K562 (cell line): ENCODE measurements around the gene COX5A. TPM values are rescaled to one million over a fixed set of nuclear protein-coding genes. Genes with fewer than 3 reads are reported as not detected.
A peak's percentile ranks its signal among the peaks of the same experiment; 100 is the strongest.

Source experiments
- ARHGAP35 ChIP-seq: fragments of 450-650 bp; IDR thresholded peaks from 2 replicates; pipeline ENCODE4 v1.6.1; 2018; ENCODE audit not compliant: partially characterized antibody
- BRD4 ChIP-seq: fragments of 200-600 bp; sonication (generic); IDR thresholded peaks from 2 replicates; pipeline ENCODE4 v1.6.1; 2017; ENCODE audit warnings: inconsistent platforms
- CEBPG ChIP-seq, 3 experiments: fragments of 200-800 bp in 1 of 3; sonication (Bioruptor generic) in 1 of 3; sonication (generic) in 1 of 3; formaldehyde crosslinking in 1 of 3; IDR thresholded peaks in 2 of 3; conservative IDR thresholded peaks in 1 of 3; 2 replicates each; pipeline versions ENCODE4 v1.6.1 to v1.8.0; 2016 to 2022; ENCODE audit warnings: missing compliant biosample characterization in 2 of 3, missing genetic modification characterization in 2 of 3, mild to moderate bottlenecking in 1 of 3, missing genetic modification reagents in 1 of 3
- CXXC5 ChIP-seq: fragments of 250-450 bp; sonication (Bioruptor Pico); IDR thresholded peaks from 2 replicates; pipeline ENCODE4 v1.8.0; 2022; ENCODE audit warnings: inconsistent platforms, mild to moderate bottlenecking, moderate library complexity
- DPF2 ChIP-seq: fragments of 450-650 bp; IDR thresholded peaks from 2 replicates; pipeline ENCODE4 v1.6.1; 2016
- GABPB2 ChIP-seq: fragments of 250-450 bp; sonication (Bioruptor Pico); conservative IDR thresholded peaks from 2 replicates; pipeline ENCODE4 v1.5.1; 2021; ENCODE audit warnings: mild to moderate bottlenecking
- GATAD2A ChIP-seq: fragments of 450-650 bp; IDR thresholded peaks from 2 replicates; pipeline ENCODE4 v1.6.1; 2017
- IFI16 ChIP-seq: fragments of 250-450 bp; sonication (Bioruptor Pico); IDR thresholded peaks from 2 replicates; pipeline ENCODE4 v2.1.2; 2022; ENCODE audit warnings: mild to moderate bottlenecking, inconsistent platforms
- MYC ChIP-seq, 2 experiments: fragments of 250-450 bp in 1 of 2; sonication (Bioruptor Pico) in 1 of 2; IDR thresholded peaks; 2 replicates each; pipeline versions ENCODE4 v1.5.1 to v1.6.1; 2012 to 2021; ENCODE audit warnings: low read depth in 2 of 2, borderline replicate concordance in 1 of 2, improper control_type of control experiment in 1 of 2, low read length in 1 of 2, mild to moderate bottlenecking in 1 of 2, moderate library complexity in 1 of 2
- NR1H2 ChIP-seq: sonication (generic); formaldehyde crosslinking; IDR thresholded peaks from 2 replicates; pipeline ENCODE4 v1.4.0; 2020; ENCODE audit warnings: mild to moderate bottlenecking, missing genetic modification reagents
- OTX1 ChIP-seq: fragments of 450-650 bp; formaldehyde crosslinking; IDR thresholded peaks from 2 replicates; pipeline ENCODE4 v1.4.0; 2022; ENCODE audit warnings: mild to moderate bottlenecking
- PPARD ChIP-seq: fragments of 250-450 bp; sonication (Bioruptor Pico); IDR thresholded peaks from 2 replicates; pipeline ENCODE4 v1.8.0; 2022; ENCODE audit warnings: inconsistent platforms, mild to moderate bottlenecking, moderate library complexity
- TAF9B ChIP-seq: fragments of 450-650 bp; IDR thresholded peaks from 2 replicates; pipeline ENCODE4 v1.6.1; 2018; ENCODE audit warnings: mild to moderate bottlenecking; ENCODE audit not compliant: partially characterized antibody
- TEAD4 ChIP-seq, 2 experiments: sonication (generic) in 1 of 2; formaldehyde crosslinking in 1 of 2; IDR thresholded peaks; 2 replicates each; pipeline versions ENCODE4 v1.6.1 to v1.8.0; 2012 to 2022; ENCODE audit warnings: borderline replicate concordance in 1 of 2, inconsistent platforms in 1 of 2, low read length in 1 of 2, mild to moderate bottlenecking in 1 of 2, missing genetic modification reagents in 1 of 2
- TRIM28 ChIP-seq: fragments of 450-650 bp; IDR thresholded peaks from 2 replicates; pipeline ENCODE4 v1.6.1; 2017
- ZNF121 ChIP-seq: sonication (generic); formaldehyde crosslinking; conservative IDR thresholded peaks from 2 replicates; pipeline ENCODE4 v1.8.0; 2022; ENCODE audit warnings: missing genetic modification reagents
- polyA plus RNA-seq, 8 experiments: library from polyadenylated mRNA; depleted of rRNA in 4 of 8; stranded (reverse) in 5 of 8; unstranded in 3 of 8; fragments of >200 nt; fragmentation: Nextera tagmentation in 2 of 8; fragmentation: Illumina TruSeq in 1 of 8; extraction: Ambion mirVana in 2 of 8; extraction: Trizol in 1 of 8; gene quantifications; 2 replicates each; pipeline versions ENCODE4 v1.2.1 to v1.2.3, GENCODE V29; 2011 to 2014; ENCODE audit warnings: inconsistent platforms in 1 of 8, missing spikeins in 1 of 8
- total RNA-seq, 7 experiments: library from RNA; depleted of rRNA in 6 of 7; stranded (reverse); fragments of >200 nt in 6 of 7; fragmentation: Illumina TruSeq in 2 of 7; extraction: Trizol in 2 of 7; gene quantifications; 2 replicates each; pipeline versions ENCODE4 v1.2.1 to v1.2.3, GENCODE V29; 2011 to 2021; ENCODE audit warnings: low replicate concordance in 1 of 7
- TF ChIP-seq, protein P1 (sequence below), 2 experiments: fragments of 200-800 bp in 1 of 2; sonication (Bioruptor generic) in 1 of 2; sonication (generic) in 1 of 2; formaldehyde crosslinking in 1 of 2; IDR thresholded peaks in 1 of 2; conservative IDR thresholded peaks in 1 of 2; 2 replicates each; pipeline versions ENCODE4 v1.5.0 to v1.6.1; 2016 to 2020; ENCODE audit warnings: missing compliant biosample characterization in 1 of 2, missing genetic modification characterization in 1 of 2, missing genetic modification reagents in 1 of 2
- TF ChIP-seq, protein P2 (sequence below): fragments of 250-450 bp; sonication (Bioruptor Pico); IDR thresholded peaks from 2 replicates; pipeline ENCODE4 v1.5.0; 2021; ENCODE audit warnings: mild to moderate bottlenecking, moderate library complexity
- TF ChIP-seq, protein P3 (sequence below), 2 experiments: fragments of 450-650 bp in 1 of 2; IDR thresholded peaks; 2 replicates each; pipeline ENCODE4 v1.6.1; 2011 to 2017; ENCODE audit warnings: low read depth in 2 of 2, antibody characterized with exemption in 1 of 2, borderline replicate concordance in 1 of 2, low read length in 1 of 2, mild to moderate bottlenecking in 1 of 2, mixed read lengths in 1 of 2; ENCODE audit not compliant: control insufficient read depth in 1 of 2

The COX5A gene
- total and polyA plus RNA-seq, 9 of the 15 experiments (the other 6 are each of a cell fraction or from before 2014, with no cell fraction given): 86.8 to 553 (median 371) TPM

DNA sequence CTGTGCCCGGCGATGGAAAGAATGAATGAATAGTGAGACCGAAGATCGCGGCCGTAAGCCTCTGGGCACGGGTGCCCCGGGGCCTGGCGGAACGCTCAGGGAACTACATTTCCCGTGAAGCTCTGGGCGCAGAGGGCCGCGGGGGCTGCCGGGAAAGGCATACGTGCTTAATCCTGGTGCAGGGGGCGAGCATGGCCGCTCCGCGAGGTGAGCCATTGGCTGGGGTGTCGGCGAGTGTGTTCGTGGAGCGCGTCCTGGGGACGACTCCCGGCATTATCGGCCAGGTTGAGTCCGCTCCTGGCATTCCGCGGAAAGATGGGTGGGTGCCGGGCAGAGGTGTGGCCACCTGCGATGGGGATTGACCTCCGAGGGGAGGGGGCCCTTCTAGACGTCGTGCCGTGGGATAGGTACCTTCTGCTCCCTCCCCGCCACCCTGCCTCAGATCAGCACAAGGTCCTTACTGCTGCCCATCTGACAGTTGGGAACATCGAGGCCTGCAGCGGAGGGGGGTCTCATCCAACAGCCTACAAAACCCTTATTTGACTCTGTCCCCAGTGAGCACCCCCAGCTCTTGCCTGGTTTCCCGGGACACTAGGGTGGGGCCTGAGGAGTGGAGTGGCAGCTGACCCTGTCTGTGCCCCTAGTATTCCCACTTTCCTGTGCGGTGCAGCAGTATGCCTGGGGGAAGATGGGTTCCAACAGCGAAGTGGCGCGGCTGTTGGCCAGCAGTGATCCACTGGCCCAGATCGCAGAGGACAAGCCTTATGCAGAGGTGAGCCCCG, 47.8 kb downstream of the COX5A start, which contains the start of gene MPI (continued):
- TF ChIP-seq, protein P1, sequence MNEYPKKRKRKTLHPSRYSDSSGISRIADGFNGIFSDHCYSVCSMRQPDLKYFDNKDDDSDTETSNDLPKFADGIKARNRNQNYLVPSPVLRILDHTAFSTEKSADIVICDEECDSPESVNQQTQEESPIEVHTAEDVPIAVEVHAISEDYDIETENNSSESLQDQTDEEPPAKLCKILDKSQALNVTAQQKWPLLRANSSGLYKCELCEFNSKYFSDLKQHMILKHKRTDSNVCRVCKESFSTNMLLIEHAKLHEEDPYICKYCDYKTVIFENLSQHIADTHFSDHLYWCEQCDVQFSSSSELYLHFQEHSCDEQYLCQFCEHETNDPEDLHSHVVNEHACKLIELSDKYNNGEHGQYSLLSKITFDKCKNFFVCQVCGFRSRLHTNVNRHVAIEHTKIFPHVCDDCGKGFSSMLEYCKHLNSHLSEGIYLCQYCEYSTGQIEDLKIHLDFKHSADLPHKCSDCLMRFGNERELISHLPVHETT (CRISPR knock-in tag; conservative IDR thresholded peaks at IDR 0.05 in 1 of 2, IDR thresholded peaks at IDR 0.05 in 1 of 2): no peak
- TF ChIP-seq NR1H2 (no peak), TAF9B (peak; percentile 88), CEBPG (CRISPR knock-in tag; IDR thresholded peaks at IDR 0.05) (no peak), CEBPG (tag; conservative IDR thresholded peaks at IDR 0.05 in 1 of 2, IDR thresholded peaks at IDR 0.05 in 1 of 2) (no peak), TEAD4 (IDR thresholded peaks at IDR 0.05; ENCODE audit: low read length) (no peak), TEAD4 (CRISPR knock-in tag; IDR thresholded peaks at IDR 0.05; ENCODE audit: borderline replicate concordance) (no peak), MYC (IDR thresholded peaks at IDR 0.05; ENCODE audit: low read depth, low read length) (peak; percentile 92), MYC (CRISPR knock-in tag; IDR thresholded peaks at IDR 0.05; ENCODE audit: borderline replicate concordance, low read depth) (0 out of 2 replicates have a peak, but pooled peaks have one; percentile 4), DPF2 (no peak), TRIM28 (no peak), BRD4 (no peak), IFI16 (no peak), GABPB2 (CRISPR knock-in tag) (no peak), PPARD (CRISPR knock-in tag) (no peak), CXXC5 (CRISPR knock-in tag) (peak; percentile 74), ZNF121 (CRISPR knock-in tag) (no peak), OTX1 (CRISPR knock-in tag) (no peak), GATAD2A (no peak), ARHGAP35 (no peak)
- TF ChIP-seq, protein P2, sequence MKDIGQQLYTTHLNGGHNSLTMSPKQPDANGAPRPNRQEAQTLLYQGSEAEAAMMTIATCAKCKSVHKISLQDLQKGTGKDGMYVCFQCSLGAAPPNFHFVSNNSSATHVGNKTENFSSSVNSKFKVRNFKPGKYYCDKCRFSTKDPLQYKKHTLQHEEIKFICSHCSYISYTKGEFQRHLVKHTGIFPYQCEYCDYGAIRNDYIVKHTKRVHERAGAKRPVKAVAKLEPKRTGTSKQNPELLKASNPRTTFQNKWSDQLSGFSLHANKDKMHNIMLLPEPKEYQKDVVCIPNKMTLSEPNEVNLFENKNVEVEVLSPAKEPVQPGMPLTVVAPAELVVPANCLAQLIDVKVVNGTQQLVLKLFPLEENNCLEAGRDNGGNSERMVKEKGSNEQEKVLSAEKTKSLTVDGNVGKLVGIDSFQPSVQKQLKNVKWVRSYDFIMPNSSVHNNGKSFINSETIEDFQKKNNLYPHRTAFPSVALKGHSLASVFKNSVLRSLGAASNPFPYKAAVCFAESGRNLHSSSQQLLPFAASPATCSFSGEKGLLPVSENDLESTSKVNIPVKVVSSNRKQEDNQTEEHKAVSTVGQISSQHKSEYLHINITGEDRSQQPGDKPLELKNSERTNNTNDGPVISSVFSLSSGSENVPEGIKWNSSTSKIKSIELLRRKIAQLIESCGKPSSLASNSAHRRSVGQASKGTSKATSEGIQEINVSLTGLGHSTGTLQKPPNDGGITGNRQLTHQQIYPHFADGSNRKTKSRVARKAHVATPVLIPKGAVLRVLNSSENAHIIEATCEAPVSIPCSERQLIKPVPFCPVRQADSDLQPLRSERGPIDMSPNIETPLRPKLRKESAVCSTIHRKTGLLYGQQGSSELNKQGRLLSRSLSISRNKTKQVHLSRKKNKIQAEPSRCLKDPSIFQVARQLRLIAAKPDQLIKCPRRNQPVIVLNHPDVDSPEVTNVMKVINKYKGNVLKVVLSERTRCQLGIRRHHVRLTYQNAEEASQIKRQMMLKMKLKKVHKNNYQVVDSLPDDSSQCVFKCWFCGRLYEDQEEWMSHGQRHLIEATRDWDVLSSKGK (CRISPR knock-in tag): no peak
- TF ChIP-seq, protein P3, sequence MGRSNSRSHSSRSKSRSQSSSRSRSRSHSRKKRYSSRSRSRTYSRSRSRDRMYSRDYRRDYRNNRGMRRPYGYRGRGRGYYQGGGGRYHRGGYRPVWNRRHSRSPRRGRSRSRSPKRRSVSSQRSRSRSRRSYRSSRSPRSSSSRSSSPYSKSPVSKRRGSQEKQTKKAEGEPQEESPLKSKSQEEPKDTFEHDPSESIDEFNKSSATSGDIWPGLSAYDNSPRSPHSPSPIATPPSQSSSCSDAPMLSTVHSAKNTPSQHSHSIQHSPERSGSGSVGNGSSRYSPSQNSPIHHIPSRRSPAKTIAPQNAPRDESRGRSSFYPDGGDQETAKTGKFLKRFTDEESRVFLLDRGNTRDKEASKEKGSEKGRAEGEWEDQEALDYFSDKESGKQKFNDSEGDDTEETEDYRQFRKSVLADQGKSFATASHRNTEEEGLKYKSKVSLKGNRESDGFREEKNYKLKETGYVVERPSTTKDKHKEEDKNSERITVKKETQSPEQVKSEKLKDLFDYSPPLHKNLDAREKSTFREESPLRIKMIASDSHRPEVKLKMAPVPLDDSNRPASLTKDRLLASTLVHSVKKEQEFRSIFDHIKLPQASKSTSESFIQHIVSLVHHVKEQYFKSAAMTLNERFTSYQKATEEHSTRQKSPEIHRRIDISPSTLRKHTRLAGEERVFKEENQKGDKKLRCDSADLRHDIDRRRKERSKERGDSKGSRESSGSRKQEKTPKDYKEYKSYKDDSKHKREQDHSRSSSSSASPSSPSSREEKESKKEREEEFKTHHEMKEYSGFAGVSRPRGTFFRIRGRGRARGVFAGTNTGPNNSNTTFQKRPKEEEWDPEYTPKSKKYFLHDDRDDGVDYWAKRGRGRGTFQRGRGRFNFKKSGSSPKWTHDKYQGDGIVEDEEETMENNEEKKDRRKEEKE (IDR thresholded peaks at IDR 0.05; ENCODE audit: borderline replicate concordance in 1 of 2, control insufficient read depth in 1 of 2, low read depth in 2 of 2, low read length in 1 of 2): no peak
